HT1080 (cell line): ENCODE measurements around the gene NTM. TPM values are rescaled to one million over a fixed set of nuclear protein-coding genes. Genes with fewer than 3 reads are reported as not detected.

Source experiments
- DNase-seq: peaks from one replicate; pipeline ENCODE4 v3.0.0-alpha.2; 2015; ENCODE audit warnings: low read depth
- total RNA-seq: library from RNA; depleted of rRNA; stranded (reverse); fragments of >200 nt; shearing (Covaris generic); gene quantifications from 2 replicates; pipeline ENCODE4 v1.2.3, GENCODE V29; 2014

NTM gene
- total RNA-seq, 1 experiment from 2014 or later = 65.7 TPM

DNA sequence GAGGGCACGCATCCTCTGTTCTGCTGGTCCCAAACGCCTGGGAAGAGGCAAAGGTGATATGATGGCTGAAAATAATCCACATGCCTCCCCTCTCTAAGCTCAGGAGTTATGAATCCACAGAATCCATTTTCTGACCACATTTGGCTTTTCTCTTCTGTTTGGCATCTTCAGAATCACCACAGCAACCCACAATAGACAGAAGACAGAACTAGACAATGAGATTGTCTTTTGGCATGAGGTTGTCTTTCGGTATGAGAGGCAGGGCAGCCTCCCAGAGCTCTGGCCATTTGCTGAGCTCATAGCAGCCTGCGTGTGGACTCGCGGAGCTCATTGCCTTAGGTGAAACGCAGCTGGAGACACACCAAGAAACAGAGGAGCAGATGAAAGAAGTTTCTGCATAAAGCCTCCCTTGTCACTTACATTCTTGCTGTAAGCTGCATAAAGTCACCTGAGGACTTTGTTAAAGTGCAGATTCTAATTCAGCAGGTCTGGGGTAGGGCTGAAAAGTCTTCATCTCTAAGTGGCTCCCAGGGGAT, 868.0 kb downstream of the NTM start:
- no peak for DNase-seq

DNA sequence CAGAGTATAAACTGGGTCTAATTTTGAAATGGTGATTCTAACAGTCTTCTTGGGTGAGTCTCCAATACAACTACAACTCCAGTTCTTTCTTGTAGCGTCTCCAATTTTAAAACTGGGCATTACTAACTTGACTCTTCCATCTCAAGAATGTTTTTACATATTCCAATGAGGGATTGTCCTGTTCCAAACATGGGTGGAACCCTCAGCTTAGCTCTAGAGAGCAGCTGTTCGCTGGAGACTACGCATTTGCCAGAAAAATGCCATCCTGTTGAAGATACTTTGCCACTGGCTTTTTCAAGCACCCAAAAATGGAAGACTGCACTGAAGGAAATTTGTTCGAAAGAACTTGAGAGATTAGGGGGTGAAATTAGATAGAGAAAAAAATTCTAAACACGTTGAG, 870.0 kb downstream of the NTM start:
- DNase-seq = no peak

DNA sequence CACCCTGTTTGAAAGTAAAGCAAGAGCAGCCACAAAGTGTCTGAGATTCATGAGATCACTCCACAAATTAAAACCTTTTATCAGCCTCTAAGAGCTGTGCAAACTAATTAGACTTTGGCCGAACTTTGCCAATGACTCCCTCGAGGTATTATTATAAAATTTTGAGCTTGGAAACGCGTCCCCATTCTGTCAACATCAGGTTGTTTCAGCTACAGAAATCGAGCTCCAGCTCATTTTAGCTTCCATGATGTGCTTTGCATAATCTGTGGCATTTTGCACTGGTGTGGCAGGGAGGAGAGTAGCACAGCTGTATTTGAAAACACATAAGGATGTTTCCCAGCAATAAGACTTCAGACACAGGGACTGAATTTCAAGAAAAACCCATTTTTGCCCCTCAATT, 872.2 kb downstream of the NTM start:
- DNase-seq = no peak

DNA sequence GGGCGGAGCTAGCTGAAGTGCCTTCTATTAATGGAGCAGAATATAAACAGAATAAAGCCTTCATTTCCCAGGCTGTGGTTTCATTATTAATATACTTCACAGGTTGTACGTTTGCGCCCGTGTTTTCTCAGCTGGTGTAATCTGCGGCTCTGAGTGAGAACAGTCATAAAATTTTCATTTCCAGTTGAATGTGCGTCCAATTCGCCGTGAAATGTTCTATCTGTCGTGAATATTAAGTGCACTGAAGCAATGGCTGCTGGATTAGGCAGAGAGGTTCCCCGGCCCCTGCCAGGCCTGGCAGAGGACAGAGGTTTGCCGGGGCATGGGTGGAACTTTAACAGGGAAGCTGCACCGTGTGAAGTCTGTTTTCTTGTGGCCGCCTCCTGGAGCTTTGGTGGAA, 874.4 kb downstream of the NTM start:
- no peak for DNase-seq

DNA sequence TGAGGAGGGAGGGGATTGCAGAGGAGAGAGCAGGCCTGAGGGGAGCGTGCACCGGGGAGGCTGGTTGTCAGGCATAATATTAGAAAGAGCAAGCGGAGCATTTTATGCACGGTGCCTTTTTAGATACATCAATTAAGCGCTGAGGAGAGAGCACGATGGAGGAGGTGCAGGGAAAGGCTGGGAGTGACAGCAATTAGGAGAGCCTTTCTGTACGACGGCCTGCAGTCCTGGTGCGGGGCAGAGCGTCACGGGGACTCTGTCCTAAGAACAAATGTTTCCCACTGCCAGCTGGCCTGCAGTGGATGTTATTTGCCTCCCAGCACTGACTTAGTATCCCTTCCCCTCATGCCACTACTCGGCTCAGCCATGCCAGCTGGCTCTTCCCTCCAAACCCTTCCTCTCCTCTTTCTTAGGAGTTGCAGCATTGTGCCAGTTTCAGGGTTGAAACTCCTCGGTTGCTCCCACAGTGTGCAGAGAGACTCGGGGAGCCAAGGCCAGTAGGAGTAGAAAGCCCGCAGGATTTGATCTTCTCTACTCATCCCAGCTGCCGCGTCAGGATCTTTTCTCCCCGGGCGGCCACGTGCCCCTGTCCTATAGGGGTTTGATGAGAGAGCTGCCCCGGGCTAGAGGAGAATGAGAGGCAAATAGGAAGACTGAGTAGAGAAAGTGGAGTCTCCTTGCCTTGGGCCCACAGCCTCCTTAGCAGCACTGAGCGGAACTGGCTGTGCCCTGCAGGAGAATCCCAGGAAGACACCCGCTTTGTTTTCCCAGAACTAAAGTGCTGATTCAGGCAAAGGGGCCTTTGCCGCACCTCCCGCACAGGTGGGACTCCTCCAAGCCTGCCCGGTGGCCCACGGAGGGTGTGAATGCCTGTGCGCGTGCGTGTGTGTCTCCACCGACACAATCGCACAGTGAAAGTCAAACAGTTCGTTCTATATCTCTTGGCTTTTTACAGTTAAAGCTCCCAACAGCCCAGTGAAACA, 875.3 kb downstream of the NTM start:
- DNase-seq = no peak

DNA sequence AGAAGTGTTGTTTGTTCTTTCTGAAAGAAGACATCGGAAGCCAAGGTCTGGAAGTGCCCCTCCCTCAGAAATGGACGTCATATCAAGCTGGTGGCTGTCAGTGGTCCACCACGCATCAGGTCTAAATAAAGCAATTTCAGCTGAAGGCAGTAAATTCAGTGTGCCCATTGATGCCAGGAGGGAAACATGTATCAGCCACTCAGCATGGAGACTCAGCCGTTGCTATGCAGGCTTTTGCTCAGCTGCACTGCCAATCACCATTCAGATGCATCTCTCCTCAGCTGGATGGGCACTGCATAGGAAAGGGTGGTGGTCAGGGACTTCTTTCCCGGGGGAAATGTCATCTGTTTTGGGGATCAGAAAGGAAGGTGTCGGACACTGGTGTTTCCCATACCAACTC, 878.2 kb downstream of the NTM start:
- DNase-seq = no peak

DNA sequence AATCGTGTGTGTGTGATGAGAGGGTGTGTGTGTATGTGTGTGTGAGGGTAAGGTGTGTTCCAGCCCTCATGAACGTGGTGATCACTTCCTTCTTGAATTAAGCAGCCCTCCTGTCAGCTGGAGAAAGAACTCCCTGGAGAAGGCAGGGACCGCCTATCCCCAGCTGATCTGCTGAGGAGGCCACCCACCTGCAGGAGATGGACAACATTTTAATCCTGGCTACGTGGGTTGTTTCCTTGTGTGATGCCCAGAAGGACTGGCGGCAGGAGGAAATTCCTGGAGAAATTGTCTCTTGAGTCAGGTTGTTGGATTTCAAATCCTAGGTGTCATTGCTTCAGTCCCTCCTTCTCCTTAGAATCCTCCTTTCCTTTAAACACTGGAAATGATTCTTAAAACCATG, 878.8 kb downstream of the NTM start:
- peak; percentile 11 for DNase-seq

DNA sequence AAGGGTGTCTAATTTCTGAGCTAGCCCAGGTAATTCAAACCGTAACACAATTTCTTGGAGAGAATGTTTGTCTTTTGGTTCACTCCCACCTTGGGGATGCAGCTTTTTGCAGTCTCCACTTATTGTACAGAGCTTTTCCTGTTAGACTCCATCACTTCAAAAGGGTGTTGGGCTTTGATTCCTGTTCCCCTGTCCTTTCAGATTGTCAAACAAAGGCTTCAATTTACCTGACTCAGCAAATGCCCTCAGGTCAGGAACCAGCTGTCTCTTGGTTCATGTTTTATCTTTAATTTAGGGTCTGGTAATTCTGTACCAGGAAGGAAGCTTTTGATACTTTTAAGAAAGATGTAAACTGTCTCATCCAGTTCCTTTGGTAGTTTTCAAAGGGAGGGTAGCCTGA, 880.6 kb downstream of the NTM start:
- DNase-seq = no peak

DNA sequence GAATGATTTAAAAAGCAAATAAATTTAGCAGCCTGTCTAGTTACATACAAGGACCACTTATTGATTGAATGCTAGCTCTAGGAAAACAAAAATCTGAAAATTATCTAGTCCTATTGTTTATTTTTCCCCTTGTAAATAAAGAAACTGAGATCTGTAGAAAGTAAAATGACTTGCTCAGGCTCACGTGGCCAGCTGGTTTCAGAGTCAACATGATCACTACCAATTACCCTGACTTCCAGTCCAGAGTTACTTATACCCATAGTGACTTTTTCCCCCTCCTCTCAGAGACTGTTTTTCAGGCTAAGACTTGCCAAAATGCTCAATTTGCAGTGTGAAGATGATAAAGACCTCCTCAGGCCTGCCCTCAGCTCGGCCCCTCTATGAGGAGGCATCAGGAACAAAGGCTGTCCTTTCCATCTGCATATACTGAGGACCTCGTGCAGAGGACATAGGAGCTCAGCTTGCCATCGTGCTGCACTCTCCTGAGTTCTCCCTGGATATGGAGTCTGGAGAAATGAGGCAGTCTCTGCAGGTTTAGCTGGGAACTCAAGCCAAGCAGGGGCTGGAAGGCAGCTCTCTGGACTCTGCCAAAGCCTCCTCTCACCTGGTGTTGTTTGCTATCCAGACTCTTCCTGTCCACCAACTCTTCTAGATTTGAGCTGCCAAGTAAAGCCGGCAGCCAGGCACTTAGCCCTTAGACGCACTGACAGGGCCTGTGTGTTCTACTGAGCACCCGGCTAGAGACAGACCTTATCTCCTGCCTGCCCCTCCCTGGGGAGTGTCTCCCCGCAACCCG, 883.3 kb downstream of the NTM start:
- no peak for DNase-seq

DNA sequence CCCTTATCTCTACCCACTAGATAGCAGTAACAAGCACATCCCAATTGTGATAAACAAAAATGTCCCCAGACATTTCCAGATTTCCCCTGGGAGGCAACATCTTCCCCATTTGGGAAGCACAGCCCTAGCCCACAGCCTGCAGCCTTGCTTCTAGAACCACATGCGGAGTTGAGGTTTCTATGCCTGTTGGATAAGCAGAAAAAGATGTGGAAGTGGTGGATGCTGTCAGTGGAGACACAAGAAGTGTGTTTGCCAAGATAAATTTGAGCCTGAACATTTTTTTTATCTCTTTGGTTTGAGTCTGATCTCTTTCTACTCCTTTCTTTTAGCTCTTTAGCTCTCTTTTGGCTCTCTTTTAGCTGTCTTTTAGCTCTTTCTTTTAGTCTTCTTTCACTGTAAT, 884.5 kb downstream of the NTM start:
- DNase-seq = no peak

DNA sequence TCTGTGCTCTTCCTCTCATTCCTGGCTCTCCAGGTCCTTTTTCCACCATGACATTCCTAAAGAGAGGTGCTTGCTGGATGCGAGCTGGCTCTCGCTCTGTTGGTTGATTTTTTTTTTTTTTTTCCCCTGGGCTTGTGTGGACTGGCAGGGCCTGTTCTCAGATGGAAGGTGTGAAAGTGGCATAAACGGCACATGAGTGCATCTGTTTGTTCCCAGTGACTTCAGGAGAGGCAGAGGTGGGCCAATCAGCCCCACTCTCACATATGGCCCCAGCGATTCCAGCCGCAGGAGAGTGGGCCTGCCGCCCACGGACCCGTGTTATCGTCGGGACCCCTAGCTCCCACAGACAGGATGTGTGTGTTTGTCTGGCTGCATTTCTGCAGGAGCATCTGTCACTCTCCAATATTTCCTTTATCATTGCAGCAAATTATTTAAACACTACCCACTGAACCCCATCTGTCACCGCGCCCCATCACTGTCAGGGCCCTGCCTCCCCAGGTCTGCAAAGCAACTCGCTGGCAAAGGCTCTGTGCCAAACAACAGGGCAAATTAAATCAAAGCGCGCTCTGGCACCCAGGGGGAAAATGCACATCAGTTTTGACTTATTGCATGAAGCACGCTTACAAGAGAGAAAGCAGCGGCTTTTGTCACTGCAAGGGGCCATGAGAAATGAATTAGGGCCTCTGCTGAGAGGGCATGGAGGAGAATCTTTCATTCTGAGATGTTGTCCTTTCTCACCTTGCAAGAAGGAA, 886.3 kb downstream of the NTM start:
- DNase-seq = no peak

DNA sequence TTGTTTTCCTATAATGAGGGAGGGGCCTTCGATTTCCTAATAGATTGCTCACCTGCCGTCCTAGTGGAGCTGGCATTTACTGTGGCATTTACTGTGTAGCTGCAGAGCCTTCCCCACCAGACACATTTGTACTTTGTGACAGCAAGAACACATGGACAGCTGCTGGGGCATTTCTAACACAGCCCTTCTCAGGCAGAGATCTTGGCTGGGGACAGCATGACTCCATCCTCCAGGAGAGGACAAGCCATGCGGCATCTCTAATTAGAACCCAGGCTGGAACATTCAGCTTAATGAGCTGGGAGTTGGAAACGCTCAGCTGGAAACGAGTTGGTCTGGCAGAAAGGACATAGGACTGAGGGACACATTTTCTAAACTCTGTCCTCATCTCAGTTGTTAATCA, 887.5 kb downstream of the NTM start:
- DNase-seq = no peak

DNA sequence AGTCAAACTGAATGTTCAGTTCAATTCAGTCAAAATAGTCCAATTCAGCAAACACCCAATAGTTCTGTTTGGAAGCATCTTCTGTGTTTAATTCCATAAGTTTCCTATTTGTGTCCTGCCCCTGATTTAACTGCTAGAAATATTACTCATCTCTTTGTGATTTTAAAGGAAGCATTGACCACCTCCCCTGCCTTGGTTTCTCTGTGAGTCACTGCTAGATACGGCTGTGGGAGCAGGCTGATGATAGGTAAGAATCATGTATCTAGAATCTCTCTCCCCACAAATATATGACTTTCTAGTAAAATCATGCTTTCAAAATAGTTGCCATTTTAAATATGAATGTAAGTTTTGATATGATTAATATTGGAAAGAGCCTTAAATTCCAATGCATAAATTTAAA, 888.5 kb downstream of the NTM start:
- peak; percentile 62 for DNase-seq

DNA sequence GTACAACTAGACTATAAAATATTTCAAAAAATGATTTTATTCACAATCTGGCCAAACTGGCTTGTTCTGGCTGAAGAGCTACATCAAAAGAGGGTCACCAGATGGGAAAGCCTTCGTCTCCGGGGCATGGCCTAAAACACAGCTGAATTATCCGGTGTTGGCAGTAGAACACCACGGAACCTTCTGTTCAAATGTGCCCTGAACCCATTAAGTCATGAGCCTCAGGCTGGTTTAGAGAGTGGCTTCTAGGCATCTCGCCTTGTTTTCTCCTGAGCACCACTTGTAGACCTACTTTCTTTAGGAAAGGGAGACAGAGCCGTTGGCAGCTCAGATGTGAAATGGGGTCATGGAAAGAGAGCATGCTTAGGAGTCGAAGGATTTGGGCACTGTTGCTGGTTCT, 890.2 kb downstream of the NTM start:
- DNase-seq = no peak

DNA sequence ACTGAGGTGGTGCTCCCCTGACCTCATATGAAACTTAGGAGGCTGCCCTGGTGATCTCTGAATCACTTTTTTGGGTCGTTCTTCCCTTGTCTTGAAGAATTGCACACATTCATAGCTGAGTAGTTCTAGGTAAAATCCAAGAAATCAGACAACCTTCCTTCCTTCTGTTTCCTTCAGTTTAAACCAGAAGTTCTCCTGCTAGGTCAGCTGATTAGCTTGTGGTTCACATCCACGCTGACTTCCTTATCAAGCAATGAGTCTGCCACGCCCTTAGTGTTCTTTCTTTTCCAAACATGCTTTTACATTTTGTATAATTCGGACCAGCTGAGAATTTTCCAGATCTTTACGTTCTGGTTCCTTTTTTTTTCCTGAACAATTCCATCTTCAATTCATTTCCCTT, 892.8 kb downstream of the NTM start:
- no peak for DNase-seq

DNA sequence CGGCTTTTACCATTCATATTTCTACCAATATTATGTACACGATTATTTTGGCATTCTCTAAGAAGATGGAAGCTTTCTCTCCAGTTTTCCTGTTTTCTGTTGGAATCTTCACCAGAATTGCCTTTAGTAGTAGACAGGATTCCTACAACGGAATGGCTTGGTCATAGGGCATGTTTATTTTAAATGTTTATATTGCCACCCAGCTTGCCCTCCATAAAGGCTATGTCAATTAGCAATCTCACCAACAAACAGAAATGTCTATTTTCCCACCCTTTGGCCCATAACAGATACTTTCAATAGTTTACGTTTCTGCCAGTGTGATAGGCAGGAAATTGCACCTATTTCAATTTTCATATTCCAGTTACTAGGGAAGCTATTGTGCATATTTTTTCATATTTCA, 893.5 kb downstream of the NTM start:
- no peak for DNase-seq

DNA sequence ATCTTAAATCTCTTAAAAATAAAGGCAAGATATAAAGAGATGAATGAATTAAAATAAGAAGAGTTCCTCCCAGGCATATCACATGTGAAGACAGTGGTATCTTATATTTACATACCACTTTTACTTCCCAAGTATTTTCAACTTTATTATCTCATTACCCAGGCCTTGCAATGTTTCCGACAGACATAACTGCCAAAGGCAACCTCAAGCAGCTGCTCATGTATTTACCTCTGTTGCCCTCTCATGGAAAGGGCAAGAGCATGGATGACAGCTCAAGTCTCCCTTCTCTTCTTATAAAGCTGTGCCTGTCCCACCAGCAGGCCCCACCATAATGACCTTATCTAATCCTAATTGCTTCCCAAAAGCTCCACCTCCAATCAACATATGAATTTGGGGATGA, 894.2 kb downstream of the NTM start:
- no peak for DNase-seq

DNA sequence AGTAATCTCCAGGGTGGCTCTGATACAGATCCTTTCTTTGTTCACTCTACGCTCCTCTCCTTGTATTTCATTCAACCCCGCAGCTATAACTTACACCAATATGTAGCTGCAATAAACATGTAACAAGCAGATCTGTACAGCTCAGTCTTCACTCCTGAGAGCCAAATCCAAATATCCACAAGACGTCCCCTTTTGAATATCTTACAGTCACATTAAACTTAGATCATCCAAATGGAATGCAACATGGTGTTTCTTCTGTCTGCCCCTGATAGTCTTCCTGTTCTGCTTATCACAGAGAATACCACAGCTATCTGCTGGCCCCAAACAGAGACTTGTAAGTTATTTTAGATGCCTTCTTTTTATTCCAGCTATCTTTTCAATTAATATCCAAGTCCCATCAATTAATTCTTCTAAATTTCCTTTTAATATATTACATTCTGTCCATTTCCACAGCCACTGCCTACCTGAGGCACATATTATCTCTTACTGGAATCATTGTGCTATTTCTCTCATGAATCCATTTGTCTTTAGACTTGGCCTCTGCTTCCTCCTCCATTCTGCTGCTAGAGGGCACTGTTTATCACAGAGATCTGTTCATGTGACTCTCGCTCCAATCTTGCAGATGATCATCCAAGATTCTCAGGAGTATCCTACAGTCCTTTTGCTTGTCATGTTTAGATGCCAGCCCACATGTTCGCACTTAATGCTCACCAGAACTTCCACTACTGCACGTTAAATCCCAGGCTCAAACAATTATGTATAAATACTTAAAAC, 908.6 kb downstream of the NTM start:
- DNase-seq = peak; percentile 34

DNA sequence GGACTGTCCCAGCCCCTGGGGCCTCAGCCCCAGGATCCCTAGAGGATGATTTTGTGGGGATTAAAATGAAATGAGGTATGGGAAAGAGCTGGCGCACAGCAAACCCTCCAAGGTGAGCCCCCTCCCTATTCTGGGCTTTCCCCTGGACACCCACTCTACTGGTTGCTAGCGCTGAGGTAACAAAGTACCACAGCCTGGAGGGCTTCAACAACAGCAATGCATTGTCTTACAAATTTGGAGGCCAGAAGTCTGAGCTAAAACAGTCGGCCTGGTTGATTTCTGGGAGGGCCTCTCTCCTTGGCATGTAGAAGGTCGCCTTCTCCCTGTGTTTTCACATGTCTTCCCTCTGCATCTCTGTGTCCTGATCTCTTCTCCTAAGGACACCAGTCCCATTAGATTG, 913.6 kb downstream of the NTM start:
- no peak for DNase-seq

DNA sequence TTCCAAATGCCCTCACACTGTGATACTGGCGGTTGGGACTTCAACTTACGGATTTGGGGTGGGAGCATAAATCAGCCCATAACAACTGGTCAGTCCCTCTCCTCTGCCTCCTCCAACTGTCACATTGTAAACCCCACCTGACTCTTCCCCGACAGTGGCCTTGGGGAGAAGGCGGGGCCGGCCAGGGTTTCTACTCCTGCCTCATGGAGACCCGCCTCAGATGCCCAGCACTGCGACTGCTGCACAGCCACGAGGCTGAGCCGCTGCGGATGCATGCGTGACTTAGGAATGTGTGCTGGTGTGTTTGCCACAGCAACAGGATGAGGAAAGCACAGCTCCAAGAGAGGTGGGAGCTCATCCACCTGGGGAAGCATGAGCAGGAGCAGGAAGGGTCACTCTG, 914.2 kb downstream of the NTM start:
- no peak for DNase-seq

DNA sequence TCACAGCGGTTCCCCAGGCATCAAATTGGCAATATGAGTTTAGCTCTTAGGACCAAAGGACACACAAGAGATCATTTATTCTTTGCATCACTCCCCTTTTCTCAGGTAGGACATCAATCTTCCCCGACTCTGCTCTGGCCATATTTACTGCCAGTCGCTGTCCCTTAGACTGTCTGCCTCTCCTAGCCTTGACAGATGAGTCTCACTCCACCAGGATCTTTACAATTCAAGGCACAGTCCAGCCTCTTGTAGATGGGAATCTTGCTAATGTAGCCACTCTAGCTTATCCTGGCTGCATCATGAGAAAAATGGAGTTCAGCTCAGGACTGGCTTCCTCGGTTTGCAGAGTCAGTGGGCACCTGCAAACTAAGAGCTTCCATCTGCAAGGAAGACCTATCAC, 915.2 kb downstream of the NTM start:
- no peak for DNase-seq
